ENCODE measurements around the gene IL27RA.

Gene IL27RA

GRCh38 chr19:14056741-14057356 is 25.3 kb downstream of the IL27RA start:
- DNase-seq (ENCODE audit: extremely low read depth in 1 of 2, low read depth in 1 of 2): no peak

DNA sequence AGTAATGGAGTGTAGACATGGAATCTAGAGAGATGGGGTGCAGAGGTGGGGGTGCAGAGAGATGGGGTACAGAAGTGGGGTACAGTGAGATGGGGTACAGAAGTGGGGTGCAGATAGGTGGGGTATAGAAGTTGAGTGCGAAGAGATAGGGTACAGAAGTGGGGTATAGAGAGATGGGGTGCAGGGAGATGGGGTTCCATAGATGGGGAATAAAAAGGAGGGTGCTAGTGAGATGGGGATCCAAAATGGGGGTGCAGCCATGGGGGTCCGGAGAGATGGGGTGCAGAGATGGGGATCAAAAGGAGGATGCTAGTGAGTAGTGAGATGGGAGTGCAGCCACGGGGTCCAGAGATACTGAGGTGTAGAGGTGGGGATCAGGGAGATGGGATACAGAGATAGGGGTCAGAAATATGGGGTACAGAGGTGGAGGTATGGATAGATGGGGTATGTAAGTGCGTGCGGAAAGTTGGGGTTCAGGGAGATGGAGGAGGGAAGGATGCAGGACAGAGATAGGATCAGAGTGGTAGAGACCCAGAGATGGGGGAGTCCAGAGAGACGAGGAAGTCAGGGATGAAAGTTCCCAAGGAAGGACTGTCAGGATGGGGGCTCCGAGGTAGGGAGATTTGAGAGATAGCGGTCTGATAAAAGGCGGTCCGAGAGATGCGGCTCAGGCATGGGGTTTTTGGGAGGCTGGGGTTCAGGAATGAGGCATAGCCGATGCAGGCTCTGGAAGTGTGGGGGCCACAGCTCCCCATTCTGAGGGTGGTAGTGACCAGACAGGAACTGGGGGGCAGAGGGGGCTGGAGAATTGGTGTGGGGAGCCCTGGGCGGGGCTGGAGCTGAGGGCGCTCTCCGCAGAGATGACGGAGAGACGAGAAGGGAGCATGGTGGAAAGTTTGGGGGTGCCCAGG is 26.9 kb downstream of the IL27RA start:
- DNase-seq (ENCODE audit: extremely low read depth in 1 of 2, low read depth in 1 of 2): no peak

DNA sequence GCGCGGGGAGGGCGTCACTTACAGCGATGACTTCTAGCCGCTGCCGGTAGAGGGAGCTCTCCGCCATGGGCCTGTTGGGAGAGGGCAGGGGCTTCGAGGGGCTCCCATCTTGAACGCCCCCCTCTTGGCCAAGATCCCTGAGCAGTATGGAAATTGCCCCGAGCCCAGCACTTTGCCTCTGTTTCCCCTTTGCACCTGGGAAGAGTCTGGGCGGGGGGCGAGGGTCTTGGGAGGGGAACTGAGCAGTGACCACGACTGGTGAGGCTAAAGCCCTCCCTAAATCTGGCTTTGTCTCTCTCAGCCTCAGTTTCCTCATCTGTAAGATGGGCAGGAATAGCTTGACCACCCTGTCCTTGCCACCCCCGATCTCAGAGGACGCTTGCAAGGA is 27.5 kb downstream of the IL27RA start:
- DNase-seq (ENCODE audit: extremely low read depth in 1 of 2, low read depth in 1 of 2): no peak

DNA sequence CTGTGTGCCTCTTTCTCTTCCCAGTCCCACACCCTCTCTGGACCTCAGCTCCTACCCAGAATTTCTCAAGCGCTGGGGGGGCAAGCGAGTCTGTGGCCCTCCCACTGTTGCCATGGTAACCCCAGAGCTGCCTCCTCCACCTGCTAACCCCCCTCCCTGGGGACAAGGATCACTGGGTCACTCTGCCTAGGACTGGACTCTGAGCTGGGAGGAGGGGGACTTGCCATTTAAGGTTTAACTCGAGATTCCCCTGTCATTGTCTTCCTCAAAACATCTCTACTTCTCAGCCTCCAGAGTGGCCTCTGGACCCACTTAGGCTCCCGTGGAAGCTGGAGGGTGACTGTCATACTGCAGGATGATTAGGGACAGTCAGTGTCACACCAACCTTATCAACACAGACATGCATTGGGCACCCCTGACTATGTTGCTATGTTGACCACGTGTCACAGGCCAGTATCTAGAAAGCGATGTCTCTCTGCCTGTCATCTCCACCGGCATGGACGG is 28.1 kb downstream of the IL27RA start:
- no peak for DNase-seq (ENCODE audit: extremely low read depth in 1 of 2, low read depth in 1 of 2)

GRCh38 chr19:14061081-14061749 is 29.7 kb downstream of the IL27RA start:
- DNase-seq (ENCODE audit: extremely low read depth in 1 of 2, low read depth in 1 of 2): no peak

DNA sequence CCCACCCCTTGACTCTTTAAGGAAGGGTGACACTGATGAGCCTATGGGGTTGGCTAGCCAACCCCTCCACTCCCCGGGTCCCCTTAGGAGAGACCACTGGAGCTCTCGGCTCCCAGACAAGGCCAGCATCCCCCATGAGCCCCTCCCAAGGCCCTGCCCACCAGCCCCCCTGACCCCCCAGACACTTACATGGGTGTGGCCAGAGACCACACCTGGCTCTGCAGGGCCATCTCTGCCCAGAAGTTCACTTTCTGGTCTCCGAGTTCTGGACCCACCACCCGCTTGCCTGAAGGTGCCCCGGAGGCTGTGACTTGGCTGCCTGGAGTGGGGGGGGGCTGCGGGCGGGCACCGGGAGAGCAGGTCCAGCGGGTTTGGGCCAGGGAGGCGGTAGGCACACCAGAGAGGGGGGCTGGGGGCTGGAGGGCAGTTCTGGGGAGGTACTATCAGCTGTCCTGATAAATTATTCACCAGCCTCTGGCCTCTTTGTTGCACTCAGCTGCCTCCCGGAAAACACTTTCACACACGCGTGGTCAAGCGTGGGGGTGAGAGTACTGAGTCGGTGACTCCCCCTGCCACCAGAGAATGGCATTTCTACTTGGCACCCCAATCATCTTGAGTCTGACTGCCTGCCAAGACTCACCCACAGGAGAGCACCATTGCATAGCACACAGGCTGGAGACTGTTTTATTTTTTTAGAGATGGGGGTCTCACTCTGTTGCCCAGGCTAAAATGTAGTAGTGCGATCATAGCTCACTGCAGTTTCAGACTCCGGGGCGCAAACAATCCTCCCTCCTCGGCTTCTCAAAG is 30.4 kb downstream of the IL27RA start, which contains the start of gene PALM3:
TSS of gene PALM3 (minus strand) at position 326 of the 807 bp plus-strand sequence. CDS start at position 230, 96 bp downstream.
- DNase-seq (ENCODE audit: extremely low read depth in 1 of 2, low read depth in 1 of 2): no peak

GRCh38 chr19:14062558-14062855 is 30.9 kb downstream of the IL27RA start:
- DNase-seq (ENCODE audit: extremely low read depth in 1 of 2, low read depth in 1 of 2): no peak

- DNase-seq (ENCODE audit: extremely low read depth in 1 of 2, low read depth in 1 of 2): no peak
These were observed 31.5 kb downstream of the IL27RA start for GRCh38 chr19:14063105-14063504.

- DNase-seq (ENCODE audit: extremely low read depth in 1 of 2, low read depth in 1 of 2): no peak
These were observed 34.6 kb downstream of the IL27RA start for GRCh38 chr19:14066134-14066533.

DNA sequence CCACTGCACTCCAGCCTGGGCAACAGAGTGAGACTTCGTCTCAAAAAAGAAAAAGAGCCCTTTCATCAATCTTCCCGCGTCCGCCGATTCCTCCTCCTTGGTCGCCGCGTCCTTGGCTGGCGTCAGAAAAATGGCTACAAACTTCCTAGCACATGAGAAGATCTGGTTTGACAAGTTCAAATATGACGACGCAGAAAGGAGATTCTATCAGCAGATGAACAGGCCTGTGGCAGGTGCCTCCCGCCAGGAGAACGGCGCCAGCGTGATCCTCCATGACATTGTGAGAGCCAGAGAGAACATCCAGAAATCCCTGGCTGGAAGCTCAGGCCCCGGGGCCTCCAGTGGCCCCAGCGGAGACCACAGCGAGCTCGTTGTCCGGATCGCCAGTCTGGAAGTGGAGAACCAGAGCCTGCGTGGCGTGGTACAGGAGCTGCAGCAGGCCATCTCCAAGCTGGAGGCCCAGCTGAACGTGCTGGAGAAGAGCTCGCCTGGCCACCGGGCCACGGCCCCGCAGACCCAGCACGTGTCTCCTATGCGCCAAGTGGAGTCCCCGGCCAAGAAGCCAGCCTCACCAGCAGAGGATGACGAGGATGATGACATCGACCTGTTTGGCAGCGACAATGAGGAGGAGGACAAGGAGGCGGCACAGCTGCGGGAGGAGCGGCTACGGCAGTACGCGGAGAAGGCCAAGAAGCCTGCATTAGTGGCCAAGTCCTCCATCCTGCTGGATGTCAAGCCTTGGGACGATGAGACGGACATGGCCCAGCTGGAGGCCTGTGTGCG is 38.9 kb downstream of the IL27RA start:
- no peak for DNase-seq (ENCODE audit: extremely low read depth in 1 of 2, low read depth in 1 of 2)

- DNase-seq (ENCODE audit: extremely low read depth in 1 of 2, low read depth in 1 of 2): no peak
These were observed 41.1 kb downstream of the IL27RA start, which contains the start of gene MISP3 for GRCh38 chr19:14072535-14073260. TSS of gene MISP3 (plus strand) at chr19:14072786. CDS start at chr19:14073310, 524 bp downstream.

GRCh38 chr19:14073261-14073924 is 41.8 kb downstream of the IL27RA start:
- DNase-seq (ENCODE audit: extremely low read depth in 1 of 2, low read depth in 1 of 2): peak in 1 of 2 donors; percentile 66

- DNase-seq (ENCODE audit: extremely low read depth in 1 of 2, low read depth in 1 of 2): no peak
These were observed 42.6 kb downstream of the IL27RA start for GRCh38 chr19:14073925-14074838.

- DNase-seq (ENCODE audit: extremely low read depth in 1 of 2, low read depth in 1 of 2): no peak
These were observed 46.8 kb downstream of the IL27RA start for GRCh38 chr19:14078411-14078810.

DNA sequence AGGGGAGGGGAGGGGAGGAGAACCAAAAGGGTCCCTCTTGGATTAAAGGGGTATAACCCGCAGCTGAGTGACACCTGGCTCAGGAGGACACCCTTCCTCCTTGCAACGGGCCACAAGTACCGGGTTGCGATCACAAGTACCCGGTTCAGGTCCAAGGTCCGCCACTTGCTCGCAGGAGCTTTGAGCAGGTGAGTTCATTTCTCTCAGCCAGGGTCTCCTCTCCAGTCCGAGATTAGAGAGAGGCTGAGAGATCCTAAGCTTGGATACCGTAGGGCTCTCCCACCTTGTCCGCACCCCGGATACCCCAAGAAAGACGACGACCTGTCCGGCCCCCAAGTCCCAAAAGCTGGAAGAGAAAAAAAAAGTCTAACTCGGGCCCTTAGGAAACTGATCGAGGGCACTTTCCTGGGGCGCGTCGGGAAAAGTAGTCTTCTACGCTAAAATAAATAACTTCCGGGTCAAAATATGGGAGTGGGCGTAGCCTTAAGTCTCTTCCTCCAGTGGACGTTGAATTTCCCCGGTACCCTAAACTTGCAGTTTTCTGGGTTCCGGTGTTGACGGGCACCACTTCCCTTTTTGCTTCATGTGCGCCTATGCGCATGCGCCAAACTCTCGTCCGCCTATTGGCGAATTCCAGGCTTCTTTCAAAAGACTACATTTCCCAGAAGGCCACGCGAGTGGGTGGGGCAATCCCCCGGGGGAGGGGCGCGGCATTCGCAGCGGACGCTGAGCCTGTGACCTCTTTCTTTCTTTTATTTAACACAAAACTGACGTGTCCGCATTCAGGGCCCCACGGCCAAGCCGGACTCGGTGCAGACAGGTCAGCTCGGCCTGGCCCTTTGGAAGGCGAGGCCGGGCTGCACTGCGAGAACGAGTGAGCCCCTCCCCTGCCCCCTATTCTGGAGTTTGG is 49.6 kb downstream of the IL27RA start:
- DNase-seq (ENCODE audit: extremely low read depth in 1 of 2, low read depth in 1 of 2): peak; percentile 98 to 99

GRCh38 chr19:14081797-14082674 is 50.5 kb downstream of the IL27RA start:
- no peak for DNase-seq (ENCODE audit: extremely low read depth in 1 of 2, low read depth in 1 of 2)
